NCI-H446 (cell line): Measurements from ENCODE around the gene CALY.

Experiments used
- DNase-seq, 2 experiments: peaks; one replicate each; lab custom pipeline; 2025; lab: John Stamatoyannopoulos, UW

CALY gene

DNA sequence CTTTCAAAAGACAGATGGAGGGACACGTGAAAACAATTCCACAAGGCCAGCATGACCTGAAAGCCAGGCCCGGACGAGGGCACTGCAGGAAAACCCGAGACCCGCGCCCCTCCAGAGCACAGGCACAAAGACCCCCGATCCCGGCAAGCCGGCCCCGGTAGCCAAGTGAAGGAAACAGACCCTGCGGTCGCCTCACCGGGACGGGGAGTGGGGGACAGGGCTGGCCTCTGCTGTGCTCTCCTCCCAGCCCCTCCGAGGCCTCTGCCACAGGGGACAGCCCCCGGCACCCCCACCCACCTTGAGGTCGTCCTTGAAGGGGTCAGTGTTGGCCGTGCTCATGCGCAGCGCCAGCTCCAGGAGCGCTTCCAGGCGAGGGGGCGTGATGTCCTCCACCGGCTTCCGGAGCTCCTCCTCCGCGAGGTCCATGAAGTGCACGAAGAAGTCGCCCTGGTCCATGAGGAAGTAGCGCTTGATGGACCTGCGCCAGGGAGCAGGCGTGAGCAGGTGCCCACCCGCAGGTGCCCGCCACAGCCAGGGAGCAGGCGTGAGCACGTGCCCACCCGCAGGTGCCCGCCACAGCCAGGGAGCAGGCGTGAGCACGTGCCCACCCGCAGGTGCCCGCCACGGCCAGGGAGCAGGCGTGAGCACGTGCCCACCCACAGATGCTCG is 48.7 kb downstream of the CALY start:
- DNase-seq, result no peak

DNA sequence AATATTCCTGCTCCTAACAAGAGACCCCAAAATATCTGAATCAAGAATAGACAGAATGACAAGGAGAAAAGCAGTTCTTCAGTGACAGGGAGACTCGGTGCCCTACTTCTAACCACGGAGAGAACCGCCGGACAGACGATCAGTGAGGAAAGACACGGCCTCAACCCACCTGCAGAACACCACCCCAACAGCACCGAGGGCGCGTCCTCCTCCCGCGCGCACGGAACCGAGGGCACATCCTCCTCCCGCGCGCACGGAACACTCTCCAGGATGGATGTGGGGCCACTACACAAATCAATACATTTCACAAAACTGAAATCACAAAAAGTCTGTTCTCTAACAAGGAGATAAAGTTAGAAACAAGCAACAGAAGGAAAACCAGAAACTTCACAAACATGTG is 50.3 kb downstream of the CALY start:
- no peak for DNase-seq

DNA sequence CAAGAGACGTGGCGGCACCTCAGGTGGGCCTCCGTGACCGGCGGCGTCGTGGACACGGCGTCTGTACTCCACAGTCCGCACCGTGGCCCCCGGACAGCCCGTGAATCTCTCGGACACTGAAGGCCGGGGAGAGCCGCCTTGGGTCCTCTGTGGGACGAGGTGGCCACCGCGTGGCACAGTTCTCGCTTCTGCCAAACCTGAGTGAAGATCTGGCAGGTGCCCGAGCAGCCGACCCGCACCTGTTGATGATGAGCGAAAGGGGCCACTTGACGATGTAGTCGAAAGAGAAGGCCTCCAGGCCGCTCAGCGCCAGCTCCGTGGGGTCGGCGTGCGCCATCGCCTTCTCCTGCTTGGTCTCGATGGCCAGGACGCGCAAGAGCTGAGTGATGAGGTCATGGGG is 51.5 kb downstream of the CALY start:
- no peak for DNase-seq

- DNase-seq, result no peak
Measured at GRCh38 chr10:133283931-133284330, 52.8 kb downstream of the CALY start.

- DNase-seq, result no peak
Measured at GRCh38 chr10:133282846-133283390, 53.8 kb downstream of the CALY start.

GRCh38 chr10:133281628-133282372 is 54.9 kb downstream of the CALY start:
- DNase-seq, result no peak

DNA sequence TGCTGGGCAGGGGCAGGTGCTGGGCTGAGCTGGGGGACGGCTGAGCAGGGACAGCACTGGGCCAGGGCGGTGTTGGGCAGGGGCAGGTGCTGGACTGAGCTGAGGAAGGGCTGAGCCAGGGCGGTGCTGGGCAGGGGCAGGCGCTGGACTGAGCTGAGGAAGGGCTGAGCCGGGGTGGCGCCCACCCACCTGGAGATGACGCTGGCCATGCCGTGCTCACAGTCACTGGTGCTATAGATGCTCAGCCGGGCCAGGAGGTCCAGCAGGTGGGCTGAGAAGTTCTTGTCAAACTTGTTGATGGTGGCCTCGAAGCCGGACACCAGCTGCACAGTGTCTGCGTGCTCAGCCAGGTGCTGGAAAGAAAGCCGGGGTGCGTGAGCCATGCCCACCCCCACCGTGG is 55.6 kb downstream of the CALY start:
- DNase-seq, result no peak

- no peak for DNase-seq
Measured at GRCh38 chr10:133280391-133281059, 56.2 kb downstream of the CALY start.

- no peak for DNase-seq
Measured at GRCh38 chr10:133279326-133280226, 57.1 kb downstream of the CALY start.

GRCh38 chr10:133278577-133279265 is 58.0 kb downstream of the CALY start:
- DNase-seq, result no peak

- DNase-seq, result no peak
Measured at GRCh38 chr10:133277993-133278576, 58.6 kb downstream of the CALY start.

DNA sequence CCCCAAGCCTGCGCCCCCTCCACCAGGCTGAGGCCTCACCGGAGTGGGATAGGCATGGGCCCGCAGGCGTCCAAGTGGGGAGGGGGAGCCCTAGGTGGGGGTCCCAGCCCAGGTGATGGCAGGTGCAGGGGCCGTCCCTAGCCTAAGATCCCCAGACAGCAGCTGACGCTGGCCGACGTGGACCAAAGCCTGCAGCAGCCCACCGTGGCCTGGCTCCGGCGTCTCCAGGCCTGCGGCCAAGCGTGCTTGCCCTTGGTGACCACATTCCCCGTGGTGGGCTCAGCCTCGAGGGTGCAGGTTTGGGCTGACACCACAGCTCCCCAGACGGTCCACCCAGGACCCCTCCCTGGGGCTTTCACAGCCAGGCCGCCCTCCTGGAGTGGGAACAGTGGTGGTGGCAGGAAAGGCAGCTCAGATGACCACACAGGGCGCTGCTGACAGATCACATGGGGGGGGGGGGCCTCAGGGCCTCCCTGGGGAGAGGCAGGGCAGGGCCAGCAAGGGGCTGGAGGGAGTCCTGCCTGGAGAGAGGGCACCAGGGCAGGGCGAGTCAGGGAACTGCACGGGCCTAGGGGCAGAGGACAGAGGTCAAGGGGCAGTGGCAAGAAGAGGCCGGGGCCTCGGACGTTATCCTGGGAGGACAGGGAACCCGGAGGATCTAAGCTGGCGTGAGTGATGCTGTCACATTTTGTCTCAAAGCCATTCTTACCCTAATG is 59.3 kb downstream of the CALY start:
- no peak for DNase-seq

- DNase-seq, result no peak
Measured at GRCh38 chr10:133276435-133277201, 60.1 kb downstream of the CALY start, which contains the start of gene ADAM8. Gene ADAM8, minus strand, starts transcription at chr10:133276868. Its CDS starts 51 bp downstream, at chr10:133276817.

DNA sequence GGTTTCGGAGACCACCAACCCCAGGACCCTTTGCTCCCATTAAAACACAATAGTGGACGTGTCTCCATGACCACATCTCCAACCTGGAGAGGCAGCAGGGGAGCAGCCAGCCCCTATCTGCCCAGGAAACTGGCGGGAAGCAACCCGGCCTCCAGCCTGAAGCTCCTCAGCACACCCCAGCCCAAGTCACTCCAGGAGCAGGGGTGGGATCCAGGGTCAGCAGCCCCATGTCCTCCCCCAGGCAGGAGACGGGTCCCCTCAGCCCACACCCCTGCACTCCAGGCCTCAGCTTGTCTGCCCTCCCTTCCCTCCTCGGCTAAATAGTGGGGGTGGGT is 60.6 kb downstream of the CALY start:
- DNase-seq, result no peak

DNA sequence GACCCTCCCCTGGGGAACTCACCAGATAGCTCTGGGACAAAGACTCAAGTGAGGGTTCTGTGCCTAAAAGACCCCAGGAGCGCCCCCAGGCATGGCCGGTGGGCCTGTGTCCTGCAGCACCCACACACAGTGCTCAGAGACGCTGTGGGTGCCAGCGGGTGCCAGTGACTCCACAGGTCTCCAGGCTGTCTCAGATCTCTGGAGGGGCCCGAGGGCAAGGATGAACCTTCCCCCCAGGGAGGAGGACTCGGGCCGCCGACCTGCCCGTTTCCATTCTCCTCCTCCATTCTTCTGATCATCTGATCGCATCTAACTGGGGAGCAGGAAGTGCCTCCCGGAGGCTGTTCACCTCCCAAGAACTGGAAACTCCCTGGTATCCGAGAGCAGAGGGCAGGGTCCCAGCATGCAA is 61.0 kb downstream of the CALY start:
- DNase-seq, result no peak

DNA sequence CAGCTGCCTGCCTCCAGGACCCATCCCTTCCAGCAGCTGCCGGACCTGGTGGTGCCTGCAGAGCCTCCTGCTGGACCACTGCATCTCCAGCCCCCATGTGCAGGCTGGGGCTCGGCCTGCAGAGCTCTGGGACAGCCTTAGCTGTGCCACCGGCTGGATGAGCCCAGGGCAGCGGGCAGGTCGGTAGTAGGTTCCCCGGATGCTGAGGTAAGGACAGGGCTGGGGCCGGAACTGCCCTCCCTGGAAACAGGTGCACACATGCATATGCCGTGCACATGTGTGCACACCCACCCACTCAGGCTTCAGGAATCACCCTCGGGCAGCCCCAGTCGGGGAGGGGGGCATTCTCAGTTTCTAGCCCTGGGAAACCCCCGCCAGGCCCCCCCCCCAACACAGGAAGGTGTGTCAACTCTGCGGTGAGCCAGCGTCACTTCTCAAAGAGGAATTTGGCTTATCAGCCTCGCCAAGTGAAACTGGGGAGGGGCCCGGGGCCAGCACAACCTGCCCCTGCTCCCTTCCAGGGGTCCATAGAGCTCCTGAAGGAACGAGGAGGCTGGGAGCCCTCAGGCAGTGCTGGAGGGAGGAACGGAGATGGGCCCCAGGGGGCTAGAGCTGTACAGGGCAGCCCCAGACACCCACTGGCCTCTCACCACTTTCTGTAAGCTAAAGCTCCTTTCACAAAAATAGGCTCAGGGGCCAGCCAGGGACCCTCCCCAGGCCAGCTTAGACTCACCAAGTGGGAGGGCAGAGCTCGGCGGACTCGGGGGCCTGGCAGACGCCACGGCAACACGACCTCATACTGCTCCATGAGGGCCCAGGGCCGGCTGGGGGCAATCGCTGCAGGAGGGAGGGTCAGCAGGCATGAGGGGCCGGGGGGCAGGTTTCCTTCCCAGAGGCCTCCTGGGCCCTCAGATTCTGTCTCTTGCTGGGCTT is 61.7 kb downstream of the CALY start:
- no peak for DNase-seq
